ENCODE measurements around the gene RDH5.
"Not testable (repeated sequence)": the region's sequence is repeated elsewhere in the genome, so short reads cannot be mapped to it uniquely, and the experiment has no call there.

DNA sequence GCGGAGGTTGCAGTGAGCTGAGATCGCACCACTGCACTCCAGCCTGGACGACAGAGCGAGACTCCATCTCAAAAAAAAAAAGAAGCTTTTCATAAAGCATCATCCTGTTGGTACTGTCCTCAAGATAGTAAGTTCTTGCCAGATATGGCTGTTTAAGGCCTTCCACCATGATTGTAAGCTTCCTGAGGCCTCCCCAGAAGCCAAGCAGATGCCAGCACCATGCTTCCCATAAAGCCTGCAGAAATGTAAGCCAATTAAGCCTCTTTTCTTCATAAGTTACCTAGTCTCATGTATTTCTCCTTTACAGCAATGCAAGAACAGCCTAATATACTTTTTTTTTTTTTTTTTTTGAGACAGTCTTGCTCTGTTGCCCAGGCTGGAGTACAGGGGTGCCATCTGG is 38.4 kb downstream of the RDH5 start:
- TF ChIP-seq TARDBP (IDR thresholded peaks at IDR 0.05); HDGF (IDR thresholded peaks at IDR 0.05; ENCODE audit: borderline replicate concordance); FOXA1 (IDR thresholded peaks at IDR 0.05): not testable (repeated sequence)

All from HEK293T (cell line).